ENCODE measurements around the gene TNKS1BP1.

DNA sequence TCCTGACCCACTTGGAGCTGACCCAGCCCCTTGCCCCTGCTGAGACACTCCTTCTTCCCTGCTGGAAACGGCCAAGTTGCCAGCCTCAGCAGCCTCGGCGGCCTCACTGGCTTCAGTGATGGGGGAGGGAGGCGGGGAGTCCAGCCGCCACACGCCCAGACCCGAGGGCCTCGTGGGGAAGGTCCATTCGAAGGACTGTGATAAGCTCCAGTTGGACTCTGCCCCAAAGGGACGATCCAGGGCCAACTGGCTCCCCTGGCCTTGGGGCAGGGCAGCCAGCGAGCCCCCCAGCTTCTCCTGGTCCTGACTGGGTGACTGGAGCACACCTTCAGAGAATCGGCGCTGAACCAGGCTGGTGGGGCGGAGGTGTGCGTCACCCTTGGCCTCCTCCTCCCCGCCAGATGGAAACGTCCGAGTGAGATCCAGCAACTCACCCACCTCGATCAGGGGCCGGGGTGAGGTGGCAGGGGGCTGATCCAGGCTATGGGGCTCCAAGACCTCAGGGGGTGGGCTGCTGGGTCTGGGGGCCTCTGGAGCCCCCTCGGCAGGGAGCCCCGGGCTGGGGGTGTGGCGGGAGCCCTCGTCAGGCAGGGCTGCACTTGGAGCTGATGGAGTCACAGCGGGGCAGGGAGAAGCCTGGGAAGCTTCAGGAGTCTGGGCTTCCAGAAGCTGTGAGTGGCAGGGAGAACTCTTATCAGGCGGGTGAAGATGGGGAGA lies 11.5 kb downstream of the TNKS1BP1 start:
- TF ChIP-seq, protein P1, sequence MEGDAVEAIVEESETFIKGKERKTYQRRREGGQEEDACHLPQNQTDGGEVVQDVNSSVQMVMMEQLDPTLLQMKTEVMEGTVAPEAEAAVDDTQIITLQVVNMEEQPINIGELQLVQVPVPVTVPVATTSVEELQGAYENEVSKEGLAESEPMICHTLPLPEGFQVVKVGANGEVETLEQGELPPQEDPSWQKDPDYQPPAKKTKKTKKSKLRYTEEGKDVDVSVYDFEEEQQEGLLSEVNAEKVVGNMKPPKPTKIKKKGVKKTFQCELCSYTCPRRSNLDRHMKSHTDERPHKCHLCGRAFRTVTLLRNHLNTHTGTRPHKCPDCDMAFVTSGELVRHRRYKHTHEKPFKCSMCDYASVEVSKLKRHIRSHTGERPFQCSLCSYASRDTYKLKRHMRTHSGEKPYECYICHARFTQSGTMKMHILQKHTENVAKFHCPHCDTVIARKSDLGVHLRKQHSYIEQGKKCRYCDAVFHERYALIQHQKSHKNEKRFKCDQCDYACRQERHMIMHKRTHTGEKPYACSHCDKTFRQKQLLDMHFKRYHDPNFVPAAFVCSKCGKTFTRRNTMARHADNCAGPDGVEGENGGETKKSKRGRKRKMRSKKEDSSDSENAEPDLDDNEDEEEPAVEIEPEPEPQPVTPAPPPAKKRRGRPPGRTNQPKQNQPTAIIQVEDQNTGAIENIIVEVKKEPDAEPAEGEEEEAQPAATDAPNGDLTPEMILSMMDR (conservative IDR thresholded peaks at IDR 0.05) = no peak
- TF ChIP-seq EZH2 (IDR thresholded peaks at IDR 0.05; ENCODE audit: low read depth) = no peak

Data from PC-9 (cell line).